HG02588 (cell line): ENCODE data around the gene CATSPERD.
"Not testable (repeated sequence)": the region's sequence is repeated elsewhere in the genome, so short reads cannot be mapped to it uniquely, and the experiment has no call there.

Source experiments
- ATAC-seq: cut with Tn5 transposase; IDR thresholded peaks from one replicate; pipeline ENCODE4 v1.9.1; 2021; ENCODE audit warnings: mild to moderate bottlenecking, moderate library complexity; ENCODE audit not compliant: unreplicated experiment

Gene CATSPERD

DNA sequence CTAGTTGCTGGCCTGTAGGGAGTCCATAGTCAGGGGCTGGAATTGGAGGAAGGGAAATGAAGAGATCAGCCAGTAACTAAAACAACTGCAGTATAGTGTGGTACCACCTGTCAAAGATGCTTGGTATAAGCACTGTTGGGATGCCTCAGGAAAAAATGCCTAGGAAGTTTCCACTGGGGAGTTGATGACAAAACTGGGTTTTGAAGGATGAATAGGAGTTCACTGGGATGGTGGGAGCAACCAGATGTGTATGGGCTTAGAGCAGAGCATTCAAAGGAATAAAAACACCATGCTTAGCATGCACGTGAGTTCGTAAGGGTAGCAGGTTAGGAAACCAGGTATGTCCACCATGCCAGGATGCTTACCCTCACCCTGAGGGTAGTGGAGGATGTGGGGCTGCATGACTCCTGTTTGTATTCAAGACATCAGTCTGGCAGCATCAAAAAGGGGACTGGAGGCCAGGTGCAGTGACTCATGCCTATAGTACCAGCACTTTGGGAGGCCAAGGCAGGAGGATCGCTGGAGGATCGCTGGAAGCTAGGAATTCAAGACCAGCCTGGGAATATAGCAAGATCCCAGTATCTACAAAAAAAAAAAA, 7.1 kb downstream of the CATSPERD start:
- no peak for ATAC-seq

DNA sequence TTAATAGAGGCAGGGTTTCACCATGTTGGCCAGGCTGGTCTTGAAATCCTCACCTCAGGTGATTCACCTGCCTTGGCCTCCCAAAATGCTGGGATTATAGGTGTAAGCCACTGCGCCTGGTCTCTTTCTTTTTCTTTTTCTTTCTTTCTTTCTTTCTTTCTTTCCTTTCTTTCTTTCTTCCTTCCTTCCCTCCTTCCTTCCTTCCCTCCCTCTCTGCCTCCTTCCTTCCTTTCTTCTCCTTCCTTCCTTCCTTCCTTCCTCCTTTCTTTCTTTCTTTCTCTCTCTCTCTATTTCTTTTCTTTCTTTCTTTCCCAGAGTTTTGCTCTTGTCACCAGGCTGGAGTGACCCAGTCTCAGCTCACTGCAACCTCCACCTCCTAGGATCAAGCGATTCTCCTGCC, 12.7 kb downstream of the CATSPERD start:
- not testable (repeated sequence) for ATAC-seq

DNA sequence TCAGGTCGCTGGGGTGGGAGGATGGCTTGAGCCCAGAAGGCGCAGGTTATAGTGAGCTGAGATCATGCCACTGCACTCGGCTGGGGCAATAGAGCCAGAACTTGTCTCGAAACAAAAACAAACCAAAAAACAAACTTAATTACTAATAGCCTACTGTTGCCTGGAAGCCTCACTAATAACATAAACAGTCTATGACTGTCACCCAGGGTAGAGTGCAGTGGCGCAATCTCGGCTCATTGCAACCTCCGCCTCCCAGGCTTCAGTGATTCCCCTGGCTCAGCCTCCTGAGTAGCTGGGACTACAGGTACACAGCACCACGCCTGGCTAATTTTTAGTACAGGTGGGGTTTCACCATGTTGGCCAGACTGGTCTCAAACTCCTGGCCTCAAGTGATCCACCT, 18.0 kb downstream of the CATSPERD start:
- ATAC-seq: no peak

DNA sequence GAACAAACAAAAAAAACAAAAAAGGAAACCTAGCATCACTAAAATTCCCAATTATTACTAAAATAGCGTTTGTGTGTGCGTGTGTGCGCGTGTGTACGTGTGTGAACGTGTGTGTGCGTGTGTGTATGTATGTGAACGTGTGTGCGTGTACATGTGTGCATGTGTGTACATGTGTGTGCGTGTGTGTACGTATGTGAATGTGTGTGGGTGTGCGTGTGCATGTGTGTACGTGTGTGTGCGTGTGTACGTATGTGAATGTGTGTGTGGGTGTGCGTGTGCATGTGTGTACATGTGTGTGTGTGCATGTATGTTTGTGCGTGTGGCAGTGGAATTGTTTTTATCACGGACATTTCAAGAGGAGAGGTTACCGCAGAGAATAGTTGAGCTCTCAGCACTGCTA, 21.6 kb downstream of the CATSPERD start:
- ATAC-seq: no peak

DNA sequence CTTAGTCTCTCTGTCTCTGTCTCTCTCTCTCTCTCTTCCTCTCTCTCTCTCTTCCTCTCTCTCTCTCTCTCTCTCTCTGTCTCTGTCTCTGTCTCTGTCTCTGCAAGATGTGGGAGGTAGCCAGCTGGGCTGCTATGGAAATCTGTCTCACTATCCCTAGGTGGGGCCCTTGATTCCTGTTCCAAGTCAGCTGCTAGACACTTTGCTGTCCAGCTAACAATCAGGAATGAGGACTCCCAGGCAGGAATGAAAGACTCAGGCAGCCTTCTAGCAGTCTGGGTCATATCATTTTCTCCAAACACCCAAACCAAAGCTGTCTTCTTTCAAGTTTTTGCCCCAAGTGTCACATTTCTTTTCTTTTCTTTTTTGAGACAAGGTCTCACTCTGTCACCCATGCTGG, 23.2 kb downstream of the CATSPERD start:
- ATAC-seq: no peak

DNA sequence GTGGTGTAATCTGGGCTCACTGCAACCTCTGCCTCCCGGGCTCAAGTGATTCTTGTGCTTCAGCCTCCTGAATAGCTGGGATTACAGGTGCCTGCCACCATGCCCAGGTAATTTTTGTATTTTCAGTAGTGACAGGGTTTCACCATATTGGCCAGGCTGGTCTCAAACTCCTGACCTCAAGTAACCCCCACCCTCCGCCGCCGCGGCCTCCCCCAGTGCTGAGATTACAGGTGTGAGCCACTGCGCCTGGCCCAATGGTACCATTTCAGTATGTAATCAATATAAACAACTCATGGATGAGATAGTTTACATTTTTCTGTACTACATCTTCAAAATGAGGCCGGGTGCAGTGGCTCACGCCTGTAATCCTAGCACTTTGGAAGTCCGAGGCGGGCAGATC, 24.6 kb downstream of the CATSPERD start:
- not testable (repeated sequence) for ATAC-seq

DNA sequence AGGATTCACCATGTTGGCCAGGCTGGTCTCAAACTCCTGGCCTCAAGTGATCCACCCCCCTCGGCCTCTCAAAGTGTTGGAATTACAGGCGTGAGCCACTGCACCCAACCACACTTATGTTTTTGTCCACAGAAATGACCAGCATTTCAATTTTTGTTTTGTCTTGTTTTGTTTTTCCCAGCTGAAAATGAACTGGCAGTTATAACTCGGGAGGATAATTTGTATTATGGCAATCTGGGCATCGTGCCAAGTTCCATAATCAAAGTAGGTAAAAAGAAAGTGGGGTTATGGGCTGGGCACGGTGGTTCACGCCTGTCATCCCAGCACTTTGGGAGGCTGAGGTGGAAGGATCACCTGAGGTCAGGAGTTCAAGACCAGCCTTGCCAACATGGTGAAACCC, 28.5 kb downstream of the CATSPERD start:
- ATAC-seq: not testable (repeated sequence)

DNA sequence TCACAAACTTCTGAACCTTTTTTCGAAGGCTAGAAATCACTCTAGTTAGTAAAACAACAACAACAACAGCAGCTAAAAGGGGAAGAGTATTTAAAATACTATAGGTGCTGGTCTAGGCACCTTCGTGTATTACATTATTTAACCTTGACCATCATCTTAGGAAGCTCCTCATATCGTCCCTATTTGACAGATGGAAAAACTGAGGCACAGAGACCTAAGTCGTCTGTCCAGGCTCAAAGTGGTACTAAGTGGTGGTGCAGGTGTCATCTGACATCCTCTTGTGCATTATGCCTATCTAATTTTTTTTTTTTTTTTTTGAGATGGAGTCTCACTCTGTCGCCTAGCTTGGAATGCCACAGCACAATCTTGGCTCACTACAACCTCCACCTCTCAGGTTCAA, 29.1 kb downstream of the CATSPERD start:
- no peak for ATAC-seq

DNA sequence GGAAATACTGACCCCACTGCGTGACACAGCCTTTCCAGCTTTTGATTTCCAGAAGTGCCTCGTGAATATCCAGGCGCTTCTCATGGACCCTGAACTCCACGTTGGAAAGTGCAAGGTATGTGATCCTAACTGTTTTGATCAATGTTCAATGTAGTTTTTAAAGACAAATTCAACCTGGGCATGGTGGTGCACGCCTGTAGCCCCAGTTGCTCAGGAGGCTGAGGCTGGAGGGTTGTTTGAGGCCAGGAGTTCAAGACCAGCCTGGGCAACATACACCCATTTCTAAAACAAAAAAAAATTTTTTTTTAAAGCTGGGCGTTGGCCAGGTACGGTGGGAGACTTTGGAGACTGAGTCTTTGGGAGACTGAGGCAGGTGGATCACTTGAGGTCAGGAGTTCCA, 31.3 kb downstream of the CATSPERD start:
- ATAC-seq: no peak

DNA sequence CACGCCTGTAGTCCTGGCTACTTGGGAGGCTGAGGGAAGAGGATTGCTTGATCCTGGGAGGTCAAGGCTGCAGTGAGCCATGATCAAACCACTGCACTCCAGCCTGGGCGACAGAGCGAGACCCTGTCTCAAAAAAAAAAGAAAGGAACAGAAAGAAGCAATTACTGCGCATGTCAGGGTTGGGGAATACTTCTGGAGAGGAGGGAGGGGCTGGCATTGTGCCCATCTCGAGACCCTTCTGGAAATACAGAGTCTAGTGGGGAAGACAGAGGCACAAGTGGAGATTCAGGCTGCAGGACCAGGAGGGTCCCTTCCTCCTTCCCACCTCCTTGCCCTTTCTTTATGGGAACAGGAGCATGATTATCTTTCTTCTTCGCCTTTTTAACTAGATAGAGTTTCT, 33.3 kb downstream of the CATSPERD start:
- ATAC-seq: no peak

DNA sequence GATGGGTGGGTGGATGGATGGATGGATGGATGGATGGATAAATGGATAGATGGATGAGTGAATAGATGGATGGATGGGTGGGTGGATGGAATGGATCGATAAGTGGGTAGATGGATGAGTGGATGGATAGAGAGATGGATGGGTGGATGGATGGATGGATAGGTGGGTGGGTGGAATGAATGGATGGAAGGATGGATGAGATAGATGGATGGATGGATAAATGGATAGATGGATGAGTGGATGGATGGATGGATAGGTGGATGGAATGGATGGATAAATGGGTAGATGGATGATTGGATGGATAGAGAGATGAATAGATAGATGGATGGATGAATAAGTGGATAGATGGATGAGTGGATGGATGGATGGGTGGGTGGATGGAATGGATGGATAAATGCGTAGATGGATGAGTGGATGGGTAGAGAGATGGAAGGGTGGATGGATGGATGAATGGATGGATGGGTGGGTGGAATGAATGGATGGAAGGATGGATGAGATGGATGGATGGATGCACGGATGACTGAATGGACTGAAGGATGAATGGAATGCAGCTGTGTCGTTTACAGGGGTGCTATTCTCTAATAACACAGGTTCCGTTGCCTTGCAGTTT, 42.3 kb downstream of the CATSPERD start:
- no peak for ATAC-seq

DNA sequence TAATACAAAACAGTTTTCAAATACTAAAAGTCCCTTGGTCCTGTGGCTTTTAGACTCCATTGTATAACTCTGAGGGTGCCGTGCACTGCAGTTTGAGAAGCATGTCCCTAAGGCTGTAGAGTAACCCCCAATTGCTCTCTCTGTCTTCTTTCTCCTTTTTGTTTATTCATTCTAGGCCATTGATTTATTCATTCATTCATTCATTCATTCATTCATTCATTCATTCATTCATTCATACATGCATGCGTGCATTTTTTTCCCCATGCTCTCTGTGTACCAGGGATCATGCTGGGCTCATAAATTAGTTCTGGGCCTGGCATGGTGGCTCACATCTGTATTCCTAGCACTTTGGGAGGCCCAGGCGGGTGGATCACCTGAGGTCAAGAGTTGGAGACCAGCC, 44.8 kb downstream of the CATSPERD start:
- no peak for ATAC-seq

DNA sequence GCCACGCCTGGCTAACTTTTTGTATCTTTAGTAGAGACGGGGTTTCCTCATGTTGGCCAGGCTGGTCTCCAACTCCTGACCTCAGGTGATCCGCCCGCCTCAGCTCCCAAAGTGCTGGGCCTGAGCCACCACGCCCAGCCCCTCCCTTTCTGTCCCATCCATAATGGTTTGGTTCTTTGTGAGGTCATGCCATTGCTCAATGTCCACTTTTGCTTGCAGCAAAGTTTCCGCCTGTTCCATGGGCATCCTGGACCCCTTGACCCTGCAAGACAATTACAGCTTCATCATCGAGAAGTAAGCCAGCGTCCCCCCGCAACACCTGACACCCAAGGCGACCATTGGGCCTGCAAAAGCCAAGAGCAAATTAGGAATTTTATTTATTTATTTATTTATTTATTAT, 47.5 kb downstream of the CATSPERD start:
- no peak for ATAC-seq

DNA sequence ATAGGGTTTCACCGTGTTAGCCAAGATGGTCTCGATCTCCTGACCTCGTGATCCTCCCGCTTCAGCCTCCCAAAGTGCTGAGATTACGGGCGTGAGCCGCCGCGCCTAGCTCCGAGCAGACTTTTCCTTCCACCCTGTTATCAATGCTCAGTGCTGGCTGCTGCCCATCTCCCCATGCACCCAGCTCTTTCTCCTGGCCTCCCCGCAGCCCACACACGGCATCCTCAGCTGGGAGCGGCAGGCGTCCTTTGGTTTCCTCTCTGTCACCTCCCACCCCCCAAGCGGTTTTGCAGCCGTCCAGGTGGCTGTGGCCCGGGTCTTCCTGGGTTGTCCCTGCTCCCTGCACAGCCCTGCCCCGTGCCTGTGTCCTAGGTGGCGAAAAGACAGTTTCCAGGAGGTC, 52.0 kb downstream of the CATSPERD start:
- no peak for ATAC-seq

DNA sequence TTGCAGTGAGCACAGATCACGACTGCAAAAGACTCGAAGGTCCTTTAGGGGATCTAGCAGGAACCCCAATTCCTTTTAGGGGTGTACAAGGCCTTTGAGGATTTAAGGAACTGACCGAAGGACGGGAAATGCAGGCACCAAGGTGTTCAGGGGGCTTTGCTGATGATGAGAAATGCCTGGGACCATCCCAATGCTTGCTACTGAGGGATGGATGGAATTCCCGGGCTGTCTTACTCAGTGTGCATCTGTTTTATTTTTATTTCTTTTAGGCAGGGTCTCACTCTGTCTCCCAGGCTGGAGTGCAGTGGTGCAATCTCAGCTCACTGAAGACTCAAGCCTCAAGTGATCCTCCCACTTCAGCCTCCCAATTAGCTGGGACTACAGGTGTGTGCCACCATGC, 52.8 kb downstream of the CATSPERD start:
- ATAC-seq: no peak

DNA sequence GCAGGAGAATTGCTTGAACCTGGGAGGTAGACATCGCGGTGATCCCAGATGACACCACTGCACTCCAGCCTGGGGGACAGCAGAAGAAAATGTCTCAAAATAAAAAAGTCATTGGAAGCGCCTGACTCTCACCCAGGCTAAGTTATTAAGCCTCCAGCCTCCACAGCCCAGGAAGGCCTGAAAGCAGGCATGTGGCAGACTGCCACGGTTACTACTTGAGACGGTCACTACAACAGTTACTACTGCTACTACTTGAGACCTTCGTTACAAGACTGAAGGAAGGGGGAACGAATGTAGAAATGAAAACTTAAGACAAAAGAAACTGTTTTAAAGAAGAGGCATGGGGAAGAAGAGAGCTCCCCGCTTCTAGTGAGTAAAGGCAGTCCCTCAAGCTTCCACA, 54.5 kb downstream of the CATSPERD start:
- no peak for ATAC-seq

DNA sequence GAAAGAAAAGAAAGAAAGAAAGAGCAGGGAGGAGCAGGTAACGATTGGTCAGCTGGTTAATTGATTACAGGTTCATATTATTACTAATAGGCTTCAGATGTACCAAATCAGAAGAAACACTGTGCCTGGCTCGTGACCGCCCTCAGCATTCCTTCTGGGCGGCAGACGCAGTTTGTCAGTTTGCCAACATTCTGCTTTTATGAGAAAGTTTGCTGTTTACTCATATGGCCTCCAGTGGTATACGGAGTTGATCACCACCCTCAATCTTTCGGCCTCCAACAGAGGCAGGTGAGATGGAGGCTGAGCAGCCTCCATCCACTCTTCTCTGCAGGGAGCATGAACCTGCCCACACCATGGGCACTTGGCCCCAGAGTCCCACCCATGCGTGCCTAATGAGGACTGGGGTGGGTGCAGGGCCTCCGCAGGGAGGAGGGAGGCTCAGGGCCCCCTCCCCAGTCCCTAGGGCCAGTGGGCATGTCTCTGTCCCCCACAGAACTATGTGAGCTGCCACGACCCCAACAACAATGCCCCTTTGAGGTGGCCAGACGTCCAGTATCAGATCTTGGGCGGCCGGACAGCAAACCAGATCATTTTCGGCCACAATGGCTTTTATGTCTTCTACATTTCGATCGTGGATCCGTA, 55.4 kb downstream of the CATSPERD start:
- no peak for ATAC-seq

DNA sequence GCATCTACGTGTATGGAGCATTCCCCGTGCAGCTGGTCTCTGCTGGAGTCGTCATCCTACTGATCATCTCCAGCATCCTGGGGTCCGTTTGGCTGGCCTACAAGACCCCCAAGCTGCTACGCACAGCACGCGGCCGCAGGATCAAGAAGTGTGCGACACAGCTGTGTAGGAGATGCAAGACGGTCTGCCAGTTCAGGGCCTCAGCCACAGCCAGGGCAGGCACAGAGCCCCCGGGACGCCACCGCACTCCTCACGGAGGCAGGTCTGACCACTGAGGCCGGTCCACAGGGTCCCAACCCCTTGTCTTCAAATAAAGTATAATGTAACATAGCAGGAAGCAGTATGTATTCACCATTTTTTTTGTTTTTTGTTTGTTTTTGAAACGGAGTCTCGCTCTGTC, 58.0 kb downstream of the CATSPERD start:
- no peak for ATAC-seq

DNA sequence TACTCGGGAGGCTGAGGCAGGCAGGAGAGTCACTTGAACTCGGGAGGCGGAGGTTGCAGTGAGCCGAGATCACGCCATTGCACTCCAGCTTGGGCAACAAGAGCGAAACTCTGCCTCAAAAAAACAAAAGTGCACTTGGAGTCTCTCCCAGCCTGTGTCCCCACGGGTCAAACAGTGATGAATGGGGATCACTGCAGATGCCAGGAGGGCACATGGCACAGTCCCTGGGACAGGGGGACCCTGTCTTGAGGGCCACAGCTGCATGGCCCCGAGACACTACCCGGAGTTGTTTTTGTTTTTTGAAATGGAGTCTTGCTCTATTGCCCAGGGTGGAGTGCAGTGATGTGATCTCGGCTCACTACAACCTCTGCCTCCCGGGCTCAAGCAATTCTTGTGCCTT, 60.5 kb downstream of the CATSPERD start:
- ATAC-seq: not testable (repeated sequence)

DNA sequence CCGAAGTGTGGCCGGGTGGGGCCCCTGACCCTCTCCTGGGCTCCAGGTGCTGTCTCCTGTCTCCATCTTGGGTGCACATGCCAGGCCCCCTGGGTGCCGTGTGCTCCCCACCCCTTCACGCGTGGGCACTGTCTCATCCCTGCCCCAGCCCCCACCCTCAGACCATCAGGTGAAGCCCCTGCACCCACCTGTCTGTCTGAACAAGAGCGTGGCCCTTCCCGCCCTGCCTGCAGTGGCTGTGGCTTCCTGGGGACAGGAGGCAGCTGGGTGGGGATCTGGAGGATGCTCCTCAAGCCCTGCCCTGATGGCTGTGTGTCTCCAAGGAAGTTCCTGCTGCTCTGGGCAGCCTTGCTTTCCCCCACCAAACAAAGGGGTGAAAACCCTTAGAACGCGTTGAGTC, 61.9 kb downstream of the CATSPERD start:
- ATAC-seq: no peak

DNA sequence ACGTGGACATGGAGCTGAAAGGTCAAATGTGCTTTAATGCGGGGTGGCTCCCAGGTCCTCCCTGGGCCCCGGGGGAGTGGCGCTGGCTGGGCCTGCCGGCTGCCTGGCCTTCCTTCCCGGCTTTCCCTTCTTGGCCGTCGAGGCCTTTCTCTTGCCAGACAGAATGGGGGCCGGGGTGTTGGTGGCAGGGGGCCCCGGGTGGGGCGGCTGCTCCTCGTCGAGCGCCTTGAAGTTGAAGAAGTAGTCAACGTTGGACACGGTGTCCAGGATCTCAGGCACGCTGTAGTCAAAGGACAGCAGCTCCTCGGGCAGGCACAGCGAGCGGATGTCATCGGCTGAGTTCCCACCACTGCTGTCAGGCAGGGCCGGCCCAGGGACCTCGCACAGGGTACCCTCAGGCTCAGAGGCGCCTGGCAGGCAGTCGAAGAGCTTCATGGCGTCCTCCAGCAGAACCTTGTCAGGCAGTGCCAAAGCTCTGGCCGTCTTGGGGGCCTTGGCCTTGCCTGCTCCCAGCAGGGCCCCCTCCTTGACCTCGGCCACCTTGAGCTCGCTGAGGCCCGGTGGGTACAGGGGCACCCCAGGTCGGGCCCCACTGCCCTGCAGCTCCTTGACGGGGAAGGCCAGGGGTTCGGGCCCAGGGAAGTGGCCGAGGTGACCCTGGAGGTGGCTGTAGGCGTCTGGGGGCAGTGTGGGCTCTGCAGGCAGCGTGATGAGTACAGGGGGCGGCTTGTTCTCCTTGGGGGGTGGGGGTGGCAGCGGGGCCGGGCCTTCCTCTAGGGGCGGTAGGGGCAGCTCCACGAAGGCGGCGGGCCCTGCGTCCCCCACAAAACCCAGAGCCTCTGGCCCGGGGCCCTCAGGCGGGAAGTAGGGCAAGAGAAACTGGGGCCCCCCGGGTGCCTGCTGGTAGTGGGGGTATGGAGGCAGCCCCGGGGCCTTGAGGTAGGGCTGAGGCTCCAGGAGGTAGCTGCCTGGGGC, 62.8 kb downstream of the CATSPERD start:
- no peak for ATAC-seq
